GM20431 (cell line): ENCODE results near the gene MYL7.

Experiments
- in situ Hi-C: fragments of 300-500 bp; cut with MseI, MboI; formaldehyde crosslinking; loops from one replicate; pipeline ENCODE4 v1.15.0; 2020; ENCODE audit warnings: low sequenced_read_pairs; ENCODE audit not compliant: unreplicated experiment

The MYL7 gene

DNA sequence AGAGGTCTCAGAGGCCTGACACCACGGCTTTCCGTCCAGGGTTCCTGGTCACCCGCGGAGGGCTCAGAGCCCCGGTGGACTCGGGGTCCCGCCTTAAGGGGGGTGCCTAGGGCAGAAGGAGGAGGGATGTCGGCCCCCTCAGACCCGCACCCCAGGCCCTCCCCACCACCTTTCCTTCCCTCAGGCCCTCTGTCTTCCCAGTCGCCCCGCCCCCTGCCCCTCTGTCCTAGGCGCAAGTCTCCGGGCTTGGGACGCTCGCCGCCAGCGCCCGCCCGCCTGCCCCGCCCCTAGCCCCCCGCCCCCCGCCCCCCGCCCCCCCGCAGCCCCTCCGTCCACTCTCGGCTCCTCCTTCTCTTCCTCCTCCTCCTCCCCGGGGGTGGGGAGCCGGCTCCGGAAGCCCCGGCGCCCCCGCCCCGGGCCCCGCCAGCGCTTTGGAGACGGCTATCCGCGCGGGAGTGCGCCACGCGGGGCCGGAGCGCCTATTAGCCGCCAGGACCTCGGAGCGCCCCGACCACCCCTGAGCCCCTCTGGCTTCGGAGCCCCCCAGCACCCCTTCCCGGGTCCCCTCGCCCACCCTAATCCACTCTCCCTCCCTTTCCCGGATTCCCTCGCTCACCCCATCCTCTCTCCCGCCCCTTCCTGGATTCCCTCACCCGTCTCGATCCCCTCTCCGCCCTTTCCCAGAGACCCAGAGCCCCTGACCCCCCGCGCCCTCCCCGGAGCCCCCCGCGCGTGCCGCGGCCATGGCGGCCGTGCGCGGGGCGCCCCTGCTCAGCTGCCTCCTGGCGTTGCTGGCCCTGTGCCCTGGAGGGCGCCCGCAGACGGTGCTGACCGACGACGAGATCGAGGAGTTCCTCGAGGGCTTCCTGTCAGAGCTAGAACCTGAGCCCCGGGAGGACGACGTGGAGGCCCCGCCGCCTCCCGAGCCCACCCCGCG is 36.9 kb downstream of the MYL7 start, which contains the start of gene AEBP1:
Gene AEBP1, plus strand, starts transcription at position 423 of the 937 bp plus-strand sequence. Its CDS starts 321 bp downstream, at position 744.
- in situ Hi-C loops, result no loop called here

DNA sequence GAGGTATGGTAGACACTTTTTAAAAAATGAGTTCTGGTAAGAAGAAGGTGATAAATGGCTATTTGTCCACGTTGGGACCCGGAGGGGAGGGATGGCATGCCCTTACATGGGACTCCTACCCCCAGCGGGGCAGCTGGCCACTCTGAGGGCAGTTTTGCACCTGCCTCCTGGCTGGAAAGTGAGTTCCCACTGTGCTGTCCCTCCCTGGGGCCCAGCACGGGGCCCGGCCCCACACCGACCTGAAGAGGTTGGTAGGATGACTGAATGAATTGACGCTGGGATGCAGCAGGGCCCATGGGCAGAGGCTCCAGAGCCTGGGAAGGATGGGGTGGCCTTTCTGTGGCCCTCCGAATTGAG is 37.6 kb downstream of the MYL7 start:
- in situ Hi-C loops, result no loop called here

DNA sequence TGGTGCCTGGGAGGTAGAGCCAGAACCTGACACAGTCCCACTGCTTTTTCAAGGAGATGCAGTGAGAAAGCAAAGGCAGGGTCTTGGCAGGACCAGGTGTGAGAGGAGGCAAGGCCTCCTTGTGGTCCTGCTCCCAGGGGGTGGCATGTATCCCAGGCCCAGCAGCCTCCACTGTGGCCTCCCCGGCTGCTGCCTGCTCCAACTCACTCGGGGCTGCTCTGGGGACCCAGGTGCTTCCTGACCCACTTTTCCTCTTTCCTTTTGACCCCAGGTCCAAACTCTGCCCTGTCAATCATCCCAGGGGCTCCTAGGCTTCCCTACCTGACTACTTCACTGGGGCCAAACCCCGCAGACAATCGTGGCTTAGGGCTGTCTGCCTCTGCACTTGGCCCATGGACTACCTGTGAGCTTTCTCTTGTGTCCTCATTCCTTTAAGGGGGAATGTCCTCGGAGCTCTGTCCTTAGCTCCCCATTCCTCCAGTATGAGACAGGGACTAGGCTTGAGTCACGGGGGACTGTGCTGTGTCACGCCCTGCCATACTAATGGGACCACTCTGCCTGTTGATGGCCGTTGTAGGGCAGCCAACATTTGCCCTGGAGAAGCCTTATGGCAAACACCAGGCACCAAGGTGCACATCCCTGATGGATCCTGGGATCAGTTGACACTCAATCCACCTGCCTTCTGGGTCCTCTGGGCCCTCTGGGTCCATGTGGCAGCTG is 38.1 kb downstream of the MYL7 start:
- in situ Hi-C loops, result no loop called here

- in situ Hi-C loops, result no loop called here
Observed at GRCh38 chr7:44101966-44102845, 38.9 kb downstream of the MYL7 start.

GRCh38 chr7:44101303-44101965 is 39.7 kb downstream of the MYL7 start:
- in situ Hi-C loops, result no loop called here

DNA sequence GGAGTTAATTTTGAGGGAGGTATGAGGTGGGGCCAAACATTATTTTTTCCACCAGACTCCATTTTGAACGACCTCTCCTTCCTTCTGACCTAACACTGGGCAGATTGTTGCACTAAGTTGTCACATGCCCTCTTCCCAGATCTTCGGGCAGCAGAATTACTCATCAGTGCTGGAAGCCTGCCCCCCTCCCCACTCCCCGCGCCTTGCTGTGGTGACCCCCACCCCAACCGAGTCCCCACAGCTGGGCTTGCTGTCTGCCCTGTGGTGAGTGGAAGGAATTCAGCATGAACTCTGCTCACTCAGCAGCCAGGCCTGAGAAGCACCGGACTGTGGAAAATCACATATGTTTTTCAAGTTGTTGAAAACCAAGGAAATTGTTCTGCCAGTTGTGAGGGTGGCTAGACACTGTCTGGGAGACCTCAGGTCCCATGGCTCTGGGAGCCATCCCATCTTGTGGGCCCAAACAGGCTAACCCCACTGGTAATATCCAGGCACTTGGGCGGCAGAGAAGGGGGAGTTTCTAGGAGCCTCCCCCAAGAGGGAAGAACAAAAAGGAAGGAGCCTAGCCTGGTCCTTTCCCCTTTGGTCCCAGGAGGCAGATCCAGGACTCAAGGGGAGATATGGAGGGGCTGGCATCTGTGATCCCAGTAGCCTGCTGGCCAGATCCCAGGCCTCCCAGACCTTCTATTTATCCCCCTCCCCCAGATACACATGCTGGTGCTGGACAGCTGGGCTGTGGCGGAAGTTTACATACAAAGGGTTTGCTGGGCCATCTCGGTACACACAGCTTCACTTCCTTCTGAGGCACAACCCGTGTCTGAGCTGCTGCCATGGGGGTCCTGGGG is 40.5 kb downstream of the MYL7 start:
- in situ Hi-C loops, result no loop called here

- in situ Hi-C loops, result no loop called here
Observed at GRCh38 chr7:44099669-44100068, 41.5 kb downstream of the MYL7 start.

DNA sequence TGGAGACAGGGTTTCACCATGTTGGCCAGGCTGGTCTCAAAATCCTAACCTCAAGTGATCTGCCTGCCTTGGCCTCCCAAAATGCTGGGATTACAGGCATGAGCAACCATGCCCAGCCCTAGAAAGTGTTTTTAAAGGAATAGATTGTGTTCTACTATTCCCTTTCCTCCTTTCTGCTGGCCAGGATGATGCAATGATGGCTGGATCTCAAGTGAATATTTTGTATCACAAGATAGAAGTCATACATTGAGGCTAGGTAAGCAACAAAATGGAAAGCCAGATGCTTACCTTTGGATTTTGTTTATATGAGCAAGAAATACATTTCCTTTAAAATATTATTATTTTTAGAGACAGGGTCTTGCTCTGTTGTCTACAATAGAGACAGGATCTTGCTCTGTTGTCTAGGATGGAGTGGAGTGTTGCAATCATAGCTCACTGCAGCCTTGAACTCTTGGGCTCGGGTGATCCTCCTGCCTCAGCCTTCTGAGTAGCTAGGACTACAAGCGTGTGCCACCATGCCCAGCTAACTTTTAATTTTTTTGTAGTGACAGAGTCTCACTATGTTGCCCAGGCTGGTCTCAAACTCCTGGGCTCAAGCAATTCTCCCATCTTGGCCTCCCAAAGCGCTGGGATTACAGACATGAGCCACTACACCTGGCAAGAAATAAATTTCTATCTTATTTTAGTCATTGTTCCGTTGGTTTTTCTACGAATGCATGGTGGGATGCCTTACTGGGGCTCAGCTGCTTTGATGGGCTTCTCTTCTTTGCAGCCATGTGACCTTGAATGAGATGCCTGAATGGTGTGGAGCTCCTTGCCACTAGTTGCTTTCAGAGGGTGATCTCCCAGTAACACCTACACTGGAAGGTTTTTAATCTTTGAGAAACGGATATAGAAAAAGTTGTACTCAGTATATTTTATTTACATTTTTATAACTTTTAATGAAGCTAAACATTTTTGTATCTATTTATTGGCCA is 42.8 kb downstream of the MYL7 start:
- in situ Hi-C loops, result no loop called here

GRCh38 chr7:44097064-44097932 is 43.8 kb downstream of the MYL7 start:
- in situ Hi-C loops, result no loop called here

DNA sequence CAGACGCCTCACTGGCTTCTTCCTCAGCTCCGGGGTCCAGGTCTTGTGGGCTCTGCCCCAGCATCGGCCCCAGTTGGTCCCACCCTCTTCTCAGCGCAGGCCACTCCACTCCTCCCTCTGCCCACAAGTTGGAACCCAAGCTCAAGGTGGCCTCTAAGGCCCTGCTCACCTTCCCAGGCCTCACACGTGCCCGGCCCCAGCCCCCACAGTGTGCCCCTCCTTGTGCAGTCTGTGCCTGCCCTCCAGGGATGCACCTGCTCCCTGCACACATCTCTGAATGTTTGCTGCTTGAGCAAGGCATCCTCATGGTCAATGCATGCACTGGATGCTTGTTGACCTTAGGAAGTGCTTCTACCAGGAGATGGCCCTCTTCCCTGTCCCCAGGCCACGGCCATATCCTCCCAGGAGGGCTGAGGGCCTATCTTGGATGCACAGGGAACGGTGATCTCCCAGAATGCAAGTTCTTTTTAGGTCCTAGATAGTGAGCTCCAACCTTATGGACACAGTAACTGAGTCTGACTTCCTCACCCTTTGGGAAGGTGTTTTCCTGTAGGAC is 44.7 kb downstream of the MYL7 start:
- in situ Hi-C loops, result no loop called here

DNA sequence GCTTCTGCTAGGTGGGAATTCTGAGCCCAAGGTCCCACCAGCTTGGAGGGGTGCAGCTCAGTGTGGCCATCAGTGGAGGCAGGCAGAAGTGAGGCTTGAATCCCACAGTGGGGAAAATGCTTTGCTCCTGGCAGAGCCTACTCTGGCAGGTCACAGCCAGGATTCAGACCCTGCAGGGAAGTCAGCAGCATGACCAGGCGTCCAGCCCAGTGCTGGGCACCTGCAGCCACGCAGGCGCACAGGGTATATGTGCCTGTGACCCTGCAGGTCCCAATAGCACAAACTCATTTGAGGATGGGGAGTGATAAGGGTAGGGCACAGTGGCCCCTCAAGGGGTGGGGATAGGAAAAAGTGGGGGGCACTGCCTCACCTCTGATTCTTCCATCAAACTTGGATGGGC is 45.4 kb downstream of the MYL7 start:
- in situ Hi-C loops, result no loop called here

- in situ Hi-C loops, result no loop called here
Observed at GRCh38 chr7:44094883-44095592, 46.1 kb downstream of the MYL7 start.

DNA sequence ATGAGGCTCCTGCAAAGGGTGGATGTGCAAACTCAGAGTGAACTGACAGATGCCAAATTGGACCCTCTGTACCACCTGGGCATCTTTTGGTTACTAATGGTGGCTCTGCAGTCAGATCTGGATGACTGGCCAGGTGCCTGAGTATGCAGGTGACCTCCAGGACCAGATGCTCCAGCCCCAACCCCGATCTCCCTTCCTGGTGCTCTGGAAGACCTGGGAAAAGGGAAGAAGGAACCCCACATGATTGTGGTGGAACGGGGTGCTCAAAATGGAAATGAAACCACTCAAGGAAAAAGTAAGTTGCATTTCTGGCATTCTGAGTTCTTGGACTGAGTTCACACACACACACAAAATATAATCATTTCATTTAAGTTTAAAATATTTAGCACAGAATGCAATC is 46.8 kb downstream of the MYL7 start:
- in situ Hi-C loops, result no loop called here

GRCh38 chr7:44093102-44093641 is 48.0 kb downstream of the MYL7 start:
- in situ Hi-C loops, result no loop called here
